Panc1 (cell line): ENCODE data around the gene TMC3. TPM values are rescaled to one million over a fixed set of nuclear protein-coding genes. Genes with fewer than 3 reads are reported as not detected.

Experiments
- ATAC-seq: fragments of 200-7000 bp; cut with Tn5 transposase; 2 replicates; pipeline ENCODE4 v1.9.1; 2020; ENCODE audit warnings: mild to moderate bottlenecking, moderate library complexity
- BruUV-seq: library from RNA; stranded (reverse); fragments of 400-500 nt; replicated peaks from 2 replicates; lab custom pipeline; 2021; lab: Mats Ljungman, UMichigan
- CTCF ChIA-PET: fragments of 300-600 bp; sonication (Branson Sonifier 250); formaldehyde crosslinking; loops from one replicate; lab custom pipeline; 2022; ENCODE audit warnings: antibody characterized with exemption; lab: Charles Lee
- POLR2A ChIA-PET: fragments of 300-600 bp; sonication (Branson Sonifier 250); formaldehyde crosslinking; loops from one replicate; lab custom pipeline; 2022; ENCODE audit warnings: antibody characterized with exemption; lab: Charles Lee
- DNase-seq: peaks from one replicate; pipeline ENCODE4 v3.0.0-alpha.2; 2010; ENCODE audit warnings: low read depth, low spot score
- H3K27ac ChIP-seq: 2 replicates; pipeline ENCODE4 v1.5.1; 2011; ENCODE audit warnings: mild to moderate bottlenecking, low read length, inconsistent platforms
- H3K27me3 ChIP-seq: fragments of 200-500 bp; sonication (Bioruptor generic); 2 replicates; pipeline ENCODE4 v1.6.0; 2014; ENCODE audit warnings: low read length, inconsistent platforms; ENCODE audit not compliant: control insufficient read depth, insufficient read depth
- H3K36me3 ChIP-seq: fragments of 200-500 bp; sonication (Bioruptor generic); 2 replicates; pipeline ENCODE4 v1.5.1; 2014; ENCODE audit warnings: inconsistent platforms, mild to moderate bottlenecking, low read length, moderate library complexity; ENCODE audit not compliant: control insufficient read depth, insufficient read depth
- H3K4me1 ChIP-seq: 2 replicates; pipeline ENCODE4 v1.5.1; 2011; ENCODE audit warnings: inconsistent platforms, mild to moderate bottlenecking, low read length, moderate library complexity; ENCODE audit not compliant: control insufficient read depth, insufficient read depth
- H3K4me3 ChIP-seq, 2 experiments: 2 replicates each; pipeline ENCODE4 v1.5.1; 2011 to 2012; ENCODE audit warnings: low read depth in 2 of 2, low read length in 2 of 2, mild to moderate bottlenecking in 2 of 2, inconsistent platforms in 1 of 2, moderate library complexity in 1 of 2
- H3K9me3 ChIP-seq: fragments of 200-500 bp; sonication (Bioruptor generic); 2 replicates; pipeline ENCODE4 v1.5.1; 2014; ENCODE audit warnings: low read depth, mild to moderate bottlenecking, inconsistent platforms, low read length, moderate library complexity; ENCODE audit not compliant: control insufficient read depth, insufficient read depth
- POLR2AphosphoS5 ChIP-seq: IDR thresholded peaks from 2 replicates; pipeline ENCODE4 v1.6.1; 2012; ENCODE audit warnings: mild to moderate bottlenecking, low read depth, low read length, moderate library complexity
- SIN3A ChIP-seq: IDR thresholded peaks from 2 replicates; pipeline ENCODE4 v1.6.1; 2012; ENCODE audit warnings: low read depth, mild to moderate bottlenecking, low read length, moderate library complexity, borderline replicate concordance; ENCODE audit not compliant: insufficient read depth
- TCF7L2 ChIP-seq: IDR thresholded peaks from 2 replicates; pipeline ENCODE4 v1.6.1; 2011; ENCODE audit warnings: mild to moderate bottlenecking, low read depth, low read length, inconsistent platforms
- in situ Hi-C: cut with HindIII; loops from 2 replicates; pipeline ENCODE4 v1.10.0; 2016; ENCODE audit warnings: low sequenced_read_pairs, low pct_unique_long_range_greater_than_20kb
- intact Hi-C: fragments of 100-400 bp; cut with micrococcal nuclease; formaldehyde crosslinking; loops from one replicate; pipeline ENCODE4 v1.10.0; 2022; ENCODE audit not compliant: unreplicated experiment
- total RNA-seq: library from RNA; stranded (reverse); gene quantifications from one replicate; pipeline ENCODE4 v1.2.1, GENCODE V29; 2021; ENCODE audit not compliant: unreplicated experiment
- TF ChIP-seq, protein P1 (sequence below): fragments of 450-650 bp; IDR thresholded peaks from 2 replicates; pipeline ENCODE4 v1.5.1; 2017; ENCODE audit warnings: mild to moderate bottlenecking
- TF ChIP-seq, protein P2 (sequence below), 2 experiments: IDR thresholded peaks; 2 replicates each; pipeline ENCODE4 v1.6.1; 2011 to 2012; ENCODE audit warnings: low read depth in 2 of 2, control low read depth in 1 of 2, low read length in 1 of 2, mild to moderate bottlenecking in 1 of 2, moderate library complexity in 1 of 2; ENCODE audit not compliant: insufficient read depth in 1 of 2

TMC3 gene
- total RNA-seq, 1 experiment from 2014 or later = not detected

DNA sequence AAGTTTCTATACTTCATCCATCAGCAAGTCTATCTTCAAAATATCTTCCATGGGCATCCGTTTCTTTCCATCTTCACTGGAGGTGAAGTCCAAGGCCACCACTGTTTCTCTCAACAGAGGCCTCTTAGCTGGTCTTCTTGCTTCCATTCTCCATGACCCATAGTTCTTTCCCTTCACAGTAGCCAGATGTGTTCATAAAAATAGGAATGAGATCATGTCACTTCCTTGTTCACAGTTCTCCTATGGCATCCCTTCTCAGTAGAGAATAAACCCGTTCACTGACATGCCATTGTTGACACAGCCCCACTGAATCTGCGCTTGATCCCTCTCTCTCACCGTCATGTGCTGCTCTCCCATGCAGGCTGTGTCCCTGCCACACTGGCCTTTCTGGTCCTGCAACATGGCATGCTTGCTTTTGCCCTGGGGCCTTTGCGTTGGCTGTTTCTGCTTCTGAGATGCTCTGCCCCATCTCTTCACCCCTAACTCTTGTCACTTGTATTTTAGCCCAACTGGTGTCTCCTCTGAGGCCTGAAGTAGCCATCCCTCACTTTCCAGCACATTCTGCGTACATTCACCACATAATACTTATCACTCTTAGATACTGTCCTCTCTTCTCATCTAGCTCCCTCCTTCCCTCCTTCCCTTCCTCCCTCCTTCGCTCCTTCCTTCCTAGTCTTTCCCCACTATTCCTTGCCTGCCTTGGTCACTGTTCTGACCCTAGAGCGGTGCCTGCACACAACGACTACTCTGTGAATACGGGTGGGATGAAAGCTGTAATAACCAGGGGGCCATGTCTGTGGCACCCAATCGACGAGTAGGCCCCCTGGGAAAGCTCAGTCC, 92.0 kb downstream of the TMC3 start:
- Histone ChIP-seq H3K9me3 (no peaks in the 10 kb centered on the region), H3K4me3 (no peak overlapping the region), H3K27me3 (0 out of 2 replicates have a peak, but pooled peaks cover 3% of the 10 kb centered on the region), H3K27ac (no peak overlapping the region), H3K4me1 (no peaks in the 10 kb centered on the region), H3K36me3 (no peaks in the 10 kb centered on the region)
- BruUV-seq = no TSS peak
- intact Hi-C loops (no loop called here), in situ Hi-C loops (no loop called here)
- POLR2A ChIA-PET = no interaction called here
- no peak for ATAC-seq
- no peak for DNase-seq
- TF ChIP-seq POLR2AphosphoS5 (no peak), TCF7L2 (no peak), SIN3A (no peak)
- TF ChIP-seq, protein P1, sequence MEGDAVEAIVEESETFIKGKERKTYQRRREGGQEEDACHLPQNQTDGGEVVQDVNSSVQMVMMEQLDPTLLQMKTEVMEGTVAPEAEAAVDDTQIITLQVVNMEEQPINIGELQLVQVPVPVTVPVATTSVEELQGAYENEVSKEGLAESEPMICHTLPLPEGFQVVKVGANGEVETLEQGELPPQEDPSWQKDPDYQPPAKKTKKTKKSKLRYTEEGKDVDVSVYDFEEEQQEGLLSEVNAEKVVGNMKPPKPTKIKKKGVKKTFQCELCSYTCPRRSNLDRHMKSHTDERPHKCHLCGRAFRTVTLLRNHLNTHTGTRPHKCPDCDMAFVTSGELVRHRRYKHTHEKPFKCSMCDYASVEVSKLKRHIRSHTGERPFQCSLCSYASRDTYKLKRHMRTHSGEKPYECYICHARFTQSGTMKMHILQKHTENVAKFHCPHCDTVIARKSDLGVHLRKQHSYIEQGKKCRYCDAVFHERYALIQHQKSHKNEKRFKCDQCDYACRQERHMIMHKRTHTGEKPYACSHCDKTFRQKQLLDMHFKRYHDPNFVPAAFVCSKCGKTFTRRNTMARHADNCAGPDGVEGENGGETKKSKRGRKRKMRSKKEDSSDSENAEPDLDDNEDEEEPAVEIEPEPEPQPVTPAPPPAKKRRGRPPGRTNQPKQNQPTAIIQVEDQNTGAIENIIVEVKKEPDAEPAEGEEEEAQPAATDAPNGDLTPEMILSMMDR = no peak
- TF ChIP-seq, protein P2, sequence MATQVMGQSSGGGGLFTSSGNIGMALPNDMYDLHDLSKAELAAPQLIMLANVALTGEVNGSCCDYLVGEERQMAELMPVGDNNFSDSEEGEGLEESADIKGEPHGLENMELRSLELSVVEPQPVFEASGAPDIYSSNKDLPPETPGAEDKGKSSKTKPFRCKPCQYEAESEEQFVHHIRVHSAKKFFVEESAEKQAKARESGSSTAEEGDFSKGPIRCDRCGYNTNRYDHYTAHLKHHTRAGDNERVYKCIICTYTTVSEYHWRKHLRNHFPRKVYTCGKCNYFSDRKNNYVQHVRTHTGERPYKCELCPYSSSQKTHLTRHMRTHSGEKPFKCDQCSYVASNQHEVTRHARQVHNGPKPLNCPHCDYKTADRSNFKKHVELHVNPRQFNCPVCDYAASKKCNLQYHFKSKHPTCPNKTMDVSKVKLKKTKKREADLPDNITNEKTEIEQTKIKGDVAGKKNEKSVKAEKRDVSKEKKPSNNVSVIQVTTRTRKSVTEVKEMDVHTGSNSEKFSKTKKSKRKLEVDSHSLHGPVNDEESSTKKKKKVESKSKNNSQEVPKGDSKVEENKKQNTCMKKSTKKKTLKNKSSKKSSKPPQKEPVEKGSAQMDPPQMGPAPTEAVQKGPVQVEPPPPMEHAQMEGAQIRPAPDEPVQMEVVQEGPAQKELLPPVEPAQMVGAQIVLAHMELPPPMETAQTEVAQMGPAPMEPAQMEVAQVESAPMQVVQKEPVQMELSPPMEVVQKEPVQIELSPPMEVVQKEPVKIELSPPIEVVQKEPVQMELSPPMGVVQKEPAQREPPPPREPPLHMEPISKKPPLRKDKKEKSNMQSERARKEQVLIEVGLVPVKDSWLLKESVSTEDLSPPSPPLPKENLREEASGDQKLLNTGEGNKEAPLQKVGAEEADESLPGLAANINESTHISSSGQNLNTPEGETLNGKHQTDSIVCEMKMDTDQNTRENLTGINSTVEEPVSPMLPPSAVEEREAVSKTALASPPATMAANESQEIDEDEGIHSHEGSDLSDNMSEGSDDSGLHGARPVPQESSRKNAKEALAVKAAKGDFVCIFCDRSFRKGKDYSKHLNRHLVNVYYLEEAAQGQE (IDR thresholded peaks at IDR 0.05; ENCODE audit: insufficient read depth in 1 of 2, low read depth in 2 of 2, low read length in 1 of 2) = no peak
- CTCF ChIA-PET = no interaction called here

DNA sequence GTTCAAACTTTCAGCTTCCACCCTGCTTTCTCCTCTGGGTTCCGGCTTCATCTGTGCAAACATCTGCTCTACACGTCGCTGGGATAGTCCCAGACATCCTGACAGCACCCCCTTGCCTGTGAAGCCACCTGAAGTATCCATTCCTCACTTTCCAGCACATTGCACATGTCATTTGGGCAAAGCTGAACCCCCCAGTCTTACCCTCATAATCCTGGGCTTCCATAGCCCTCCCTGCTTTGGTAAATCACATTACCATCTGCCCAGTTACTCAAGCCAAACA, 92.6 kb downstream of the TMC3 start:
- no peaks in the 10 kb centered on the region for H3K36me3 ChIP-seq
- in situ Hi-C loops (no loop called here), intact Hi-C loops (no loop called here)
- H3K9me3 ChIP-seq = no peaks in the 10 kb centered on the region
- 0 out of 2 replicates have a peak, but pooled peaks cover 3% of the 10 kb centered on the region for H3K27me3 ChIP-seq
- DNase-seq = no peak
- H3K4me3 ChIP-seq = no peak overlapping the region
- ATAC-seq = no peak
- CTCF ChIA-PET = no interaction called here
- H3K4me1 ChIP-seq = no peaks in the 10 kb centered on the region
- BruUV-seq = no TSS peak
- POLR2A ChIA-PET = no interaction called here
- TF ChIP-seq TCF7L2 (no peak), SIN3A (no peak), POLR2AphosphoS5 (no peak)
- TF ChIP-seq, protein P2 (IDR thresholded peaks at IDR 0.05; ENCODE audit: insufficient read depth in 1 of 2, low read depth in 2 of 2, low read length in 1 of 2) = no peak
- TF ChIP-seq, protein P1 = no peak
- H3K27ac ChIP-seq = no peak overlapping the region
